Common myeloid progenitor, CD34-positive (primary cell): ENCODE measurements around the gene CYB561A3. TPM values are rescaled to one million over a fixed set of nuclear protein-coding genes. Genes with fewer than 3 reads are reported as not detected.

Experiments
- CTCF ChIA-PET: fragments of 350-600 bp; sonication (Branson Sonifier 250); formaldehyde crosslinking; loops from one replicate; lab custom pipeline; 2021; ENCODE audit warnings: antibody characterized with exemption; lab: Charles Lee
- POLR2A ChIA-PET: fragments of 350-600 bp; sonication (Branson Sonifier 250); formaldehyde crosslinking; loops from one replicate; lab custom pipeline; 2021; ENCODE audit warnings: antibody characterized with exemption; lab: Charles Lee
- DNase-seq, 3 donors: peaks; one replicate each; pipeline versions ENCODE4 v3.0.0 to v3.0.0-alpha.2; 2013
- H3K27ac ChIP-seq, 2 experiments: 1 replicate in 1 of 2; 2 replicates in 1 of 2; pipeline ENCODE4 v1.7.0; 2013; ENCODE audit warnings: inconsistent platforms in 2 of 2, low read length in 2 of 2, mild to moderate bottlenecking in 2 of 2, low read depth in 1 of 2, moderate library complexity in 1 of 2; ENCODE audit not compliant: severe bottlenecking in 2 of 2, insufficient read depth in 1 of 2, poor library complexity in 1 of 2
- H3K27me3 ChIP-seq, 5 experiments: replicated peaks in 2 of 5; 1 replicate in 3 of 5; 2 replicates in 2 of 5; pipeline versions ENCODE4 v1.6.1 to v1.7.0; 2013; ENCODE audit warnings: low read length in 4 of 5, mild to moderate bottlenecking in 2 of 5, moderate library complexity in 2 of 5, inconsistent platforms in 1 of 5; ENCODE audit not compliant: insufficient read depth in 5 of 5, control insufficient read depth in 4 of 5
- H3K36me3 ChIP-seq, 4 experiments: 1 replicate in 2 of 4; 2 replicates in 2 of 4; pipeline versions ENCODE4 v1.6.1 to v1.7.0; 2013; ENCODE audit warnings: low read length in 3 of 4, control low read depth in 1 of 4, mild to moderate bottlenecking in 1 of 4; ENCODE audit not compliant: control insufficient read depth in 4 of 4, insufficient read depth in 4 of 4
- H3K4me1 ChIP-seq, 4 experiments: 1 replicate in 3 of 4; 2 replicates in 1 of 4; pipeline versions ENCODE4 v1.6.1 to v1.7.1; 2013; ENCODE audit warnings: low read length in 3 of 4, mild to moderate bottlenecking in 3 of 4, control low read depth in 1 of 4, inconsistent platforms in 1 of 4, moderate library complexity in 1 of 4; ENCODE audit not compliant: control insufficient read depth in 4 of 4, insufficient read depth in 4 of 4; ENCODE audit errors: control extremely low read depth in 1 of 4
- H3K4me3 ChIP-seq, 7 experiments: 1 replicate in 4 of 7; 2 replicates in 3 of 7; pipeline versions ENCODE4 v1.5.1 to v1.7.0; 2013; ENCODE audit warnings: mild to moderate bottlenecking in 7 of 7, low read length in 6 of 7, moderate library complexity in 6 of 7, inconsistent platforms in 2 of 7, low read depth in 2 of 7, control low read depth in 1 of 7; ENCODE audit not compliant: insufficient read depth in 4 of 7, control insufficient read depth in 1 of 7; ENCODE audit errors: extremely low read depth in 1 of 7
- H3K9me3 ChIP-seq, 5 experiments: 1 replicate in 4 of 5; 2 replicates in 1 of 5; pipeline versions ENCODE4 v1.6.1 to v1.7.1; 2013; ENCODE audit warnings: low read length in 4 of 5, mild to moderate bottlenecking in 2 of 5, inconsistent platforms in 1 of 5, low read depth in 1 of 5, moderate library complexity in 1 of 5; ENCODE audit not compliant: control insufficient read depth in 4 of 5, insufficient read depth in 2 of 5; ENCODE audit errors: control extremely low read depth in 1 of 5
- WGBS: methylation state at CpG from one replicate; pipeline ENCODE4 v1.1.5; 2013; ENCODE audit not compliant: insufficient coverage; 5-methylcytosine and 5-hydroxymethylcytosine counted together
- polyA plus RNA-seq: library from polyadenylated mRNA; unstranded; fragments of 120-200 nt; gene quantifications from one replicate; pipeline ENCODE4 v1.2.1, GENCODE V29; 2013

The CYB561A3 gene
- polyA plus RNA-seq = 28.3 TPM

- H3K27ac ChIP-seq = peak within 1 kb of the TSS; percentile 91 to 96
- H3K4me3 ChIP-seq = peak within 1 kb of the TSS; percentile 78 to 99 (median 94)
- POLR2A ChIA-PET = interaction anchor here (0.6 to 2.6 kb wide), 5 partner anchors 9 to 67 kb away, joined by 3 to 7 read pairs (median 3); partner anchors contain the start of genes TMEM216 and VWCE
- no peaks in the 10 kb centered on the region for H3K27me3 ChIP-seq
- H3K4me1 ChIP-seq = peaks cover 11 to 46% (median 39%) of the 10 kb centered on the region in 4 experiments
- DNase-seq = peak; percentile 90 to 96 (median 95)
- H3K36me3 ChIP-seq = peaks cover 7 to 26% (median 18%) of the 10 kb centered on the region in 4 experiments
- no peaks in the 10 kb centered on the region for H3K9me3 ChIP-seq
- CTCF ChIA-PET = interaction anchor here (1.2 to 22.6 kb wide), 7 partner anchors 13 to 73 kb away, joined by 3 to 244 read pairs (median 8); partner anchors contain the start of genes DDB1, TKFC and TMEM216
- WGBS = under 1% methylated on average over 48 of the region's 63 CpGs
These were observed at the start of gene CYB561A3, which contains the start of gene TMEM138 for GRCh38 chr11:61361741-61362541. CYB561A3 (minus strand) TSS chr11:61361882; CDS start chr11:61356713, 5,169 bp downstream. TMEM138 (plus strand) TSS chr11:61362374; CDS start chr11:61364391, 2,017 bp downstream.

GRCh38 chr11:61406991-61407728, 45.5 kb upstream of the CYB561A3 start:
- POLR2A ChIA-PET = interaction anchor here (0.7 kb wide), 1 partner anchor 29 kb away, joined by 3 read pairs; no protein-coding TSS in a partner anchor
- CTCF ChIA-PET = interaction anchor here (0.9 to 1.8 kb wide), 5 partner anchors 14 to 97 kb away, joined by 3 to 8 read pairs (median 3); no protein-coding TSS in a partner anchor
- H3K4me3 ChIP-seq = no peak overlapping the region
- no peaks in the 10 kb centered on the region for H3K4me1 ChIP-seq
- no peak overlapping the region for H3K27ac ChIP-seq
- 96% methylated on average over 5 of the region's 5 CpGs for WGBS
- no peaks in the 10 kb centered on the region for H3K9me3 ChIP-seq
- peaks cover 37 to 95% (median 68%) of the 10 kb centered on the region in 4 experiments for H3K36me3 ChIP-seq
- DNase-seq = no peak
- H3K27me3 ChIP-seq = no peaks in the 10 kb centered on the region

GRCh38 chr11:61406067-61406466, 44.4 kb upstream of the CYB561A3 start:
- Histone ChIP-seq H3K9me3 (no peaks in the 10 kb centered on the region), H3K27me3 (no peaks in the 10 kb centered on the region), H3K36me3 (peaks cover 36 to 88% (median 60%) of the 10 kb centered on the region in 4 experiments), H3K4me1 (no peaks in the 10 kb centered on the region), H3K4me3 (no peak overlapping the region), H3K27ac (no peak overlapping the region)
- CTCF ChIA-PET = interaction anchor here (1.0 to 1.4 kb wide), 2 partner anchors 15 to 25 kb away, joined by 3 read pairs; no protein-coding TSS in a partner anchor
- no peak for DNase-seq
- 92% methylated on average over 2 of the region's 2 CpGs for WGBS
- POLR2A ChIA-PET = no interaction called here

GRCh38 chr11:61404641-61405040, 43.0 kb upstream of the CYB561A3 start:
- ChIA-PET POLR2A (no interaction called here), CTCF (interaction anchor here (2.0 kb wide), 1 partner anchor 12 kb away, joined by 7 read pairs; the partner anchor contains the start of gene TMEM216)
- Histone ChIP-seq H3K9me3 (no peaks in the 10 kb centered on the region), H3K4me3 (no peak overlapping the region), H3K27ac (no peak overlapping the region), H3K36me3 (peaks cover 33 to 77% (median 53%) of the 10 kb centered on the region in 4 experiments), H3K4me1 (no peaks in the 10 kb centered on the region), H3K27me3 (no peaks in the 10 kb centered on the region)
- DNase-seq = no peak
- WGBS = 100% methylated on average over 3 of the region's 4 CpGs

- CTCF ChIA-PET = interaction anchor here (1.1 to 2.0 kb wide), 2 partner anchors 8 to 12 kb away, joined by 3 to 7 read pairs; partner anchors contain the start of gene TMEM216
- POLR2A ChIA-PET = no interaction called here
- H3K27ac ChIP-seq = no peak overlapping the region
These were observed 42.4 kb upstream of the CYB561A3 start for GRCh38 chr11:61404103-61404502.

GRCh38 chr11:61403658-61404057, 42.0 kb upstream of the CYB561A3 start:
- no peaks in the 10 kb centered on the region for H3K27me3 ChIP-seq
- CTCF ChIA-PET = interaction anchor here (0.7 to 2.0 kb wide), 3 partner anchors 8 to 19 kb away, joined by 3 to 7 read pairs (median 3); partner anchors contain the start of gene TMEM216
- 100% methylated on average over 1 of the region's 1 CpG for WGBS
- H3K9me3 ChIP-seq = no peaks in the 10 kb centered on the region
- no peak for DNase-seq
- POLR2A ChIA-PET = no interaction called here
- H3K4me3 ChIP-seq = no peak overlapping the region
- H3K36me3 ChIP-seq = peaks cover 30 to 71% (median 51%) of the 10 kb centered on the region in 4 experiments
- no peak overlapping the region for H3K27ac ChIP-seq
- no peaks in the 10 kb centered on the region for H3K4me1 ChIP-seq

More at GRCh38 chr11:61404103-61404502, 42.4 kb upstream of the CYB561A3 start:
- H3K36me3 ChIP-seq = peaks cover 32 to 73% (median 51%) of the 10 kb centered on the region in 4 experiments
- DNase-seq = no peak
- H3K27me3 ChIP-seq = no peaks in the 10 kb centered on the region
- H3K4me1 ChIP-seq = no peaks in the 10 kb centered on the region
- H3K9me3 ChIP-seq = no peaks in the 10 kb centered on the region
- WGBS = 95% methylated on average over 4 of the region's 5 CpGs
- H3K4me3 ChIP-seq = no peak overlapping the region
